ENCODE results near the gene L1TD1.

DNA sequence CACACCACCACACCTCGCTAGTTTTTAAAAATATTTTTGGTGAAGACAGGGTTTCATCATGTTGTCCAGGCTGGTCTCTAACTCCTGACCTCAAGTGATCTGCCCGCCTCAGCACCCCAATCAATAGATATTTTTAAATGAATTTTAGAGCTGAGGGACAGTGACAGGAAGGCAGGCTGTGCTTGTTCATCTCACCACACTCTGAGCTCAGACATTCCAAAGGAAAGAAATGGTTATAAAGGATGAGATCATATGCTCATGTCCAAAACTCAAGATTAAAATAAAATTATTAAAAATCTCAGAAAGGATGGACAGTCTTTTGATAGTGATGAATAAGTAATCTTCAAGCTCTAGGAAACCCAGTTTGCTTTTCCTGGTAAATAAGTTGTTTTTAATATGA is 40.9 kb downstream of the L1TD1 start:
- TF ChIP-seq CEBPB (IDR thresholded peaks at IDR 0.05; ENCODE audit: low read depth) (no peak), POLR2A (IDR thresholded peaks at IDR 0.05; ENCODE audit: borderline replicate concordance, extremely low read depth, insufficient read depth, insufficient read length) (no peak), RAD21 (IDR thresholded peaks at IDR 0.05; ENCODE audit: low read depth) (no peak), EZH2phosphoT487 (IDR thresholded peaks at IDR 0.05; ENCODE audit: borderline replicate concordance) (no peak)
- TF ChIP-seq, protein P1, sequence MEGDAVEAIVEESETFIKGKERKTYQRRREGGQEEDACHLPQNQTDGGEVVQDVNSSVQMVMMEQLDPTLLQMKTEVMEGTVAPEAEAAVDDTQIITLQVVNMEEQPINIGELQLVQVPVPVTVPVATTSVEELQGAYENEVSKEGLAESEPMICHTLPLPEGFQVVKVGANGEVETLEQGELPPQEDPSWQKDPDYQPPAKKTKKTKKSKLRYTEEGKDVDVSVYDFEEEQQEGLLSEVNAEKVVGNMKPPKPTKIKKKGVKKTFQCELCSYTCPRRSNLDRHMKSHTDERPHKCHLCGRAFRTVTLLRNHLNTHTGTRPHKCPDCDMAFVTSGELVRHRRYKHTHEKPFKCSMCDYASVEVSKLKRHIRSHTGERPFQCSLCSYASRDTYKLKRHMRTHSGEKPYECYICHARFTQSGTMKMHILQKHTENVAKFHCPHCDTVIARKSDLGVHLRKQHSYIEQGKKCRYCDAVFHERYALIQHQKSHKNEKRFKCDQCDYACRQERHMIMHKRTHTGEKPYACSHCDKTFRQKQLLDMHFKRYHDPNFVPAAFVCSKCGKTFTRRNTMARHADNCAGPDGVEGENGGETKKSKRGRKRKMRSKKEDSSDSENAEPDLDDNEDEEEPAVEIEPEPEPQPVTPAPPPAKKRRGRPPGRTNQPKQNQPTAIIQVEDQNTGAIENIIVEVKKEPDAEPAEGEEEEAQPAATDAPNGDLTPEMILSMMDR (IDR thresholded peaks at IDR 0.05 in 2 of 3, conservative IDR thresholded peaks at IDR 0.05 in 1 of 3; ENCODE audit: borderline replicate concordance in 1 of 3, insufficient read depth in 1 of 3, low read depth in 2 of 3, low read length in 2 of 3) = no peak
- TF ChIP-seq, protein P2, sequence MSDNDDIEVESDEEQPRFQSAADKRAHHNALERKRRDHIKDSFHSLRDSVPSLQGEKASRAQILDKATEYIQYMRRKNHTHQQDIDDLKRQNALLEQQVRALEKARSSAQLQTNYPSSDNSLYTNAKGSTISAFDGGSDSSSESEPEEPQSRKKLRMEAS (IDR thresholded peaks at IDR 0.05) = no peak
